Thoracic aorta (tissue), 2 donors: ENCODE results near the gene POLR2H. TPM values are rescaled to one million over a fixed set of nuclear protein-coding genes. Genes with fewer than 3 reads are reported as not detected.

Experiments used
- ATAC-seq: fragments of 150-250 bp; one replicate; pipeline ENCODE4 v1.8.0; 2017; ENCODE audit warnings: low read depth; ENCODE audit not compliant: insufficient number of reproducible peaks, low FRiP score
- DNase-seq: peaks from one replicate; pipeline ENCODE4 v3.0.0-alpha.2; 2020; ENCODE audit warnings: low spot score
- H3K27ac ChIP-seq, 2 donors: fragments of 200-600 bp; sonication (generic); 1 replicate in 1 of 2; 2 replicates in 1 of 2; pipeline ENCODE4 v1.5.1; 2016; ENCODE audit warnings: mild to moderate bottlenecking in 2 of 2, moderate library complexity in 2 of 2
- H3K27me3 ChIP-seq: fragments of 200-600 bp; sonication (generic); replicated peaks from 2 replicates; pipeline ENCODE4 v1.6.0; 2016; ENCODE audit warnings: mild to moderate bottlenecking; ENCODE audit not compliant: insufficient read depth
- H3K36me3 ChIP-seq: fragments of 200-600 bp; sonication (generic); one replicate; pipeline ENCODE4 v1.5.1; 2016
- H3K4me1 ChIP-seq, 2 donors: fragments of 200-600 bp; sonication (generic); 1 replicate in 1 of 2; 2 replicates in 1 of 2; pipeline versions ENCODE4 v1.5.1 to v1.6.0; 2016; ENCODE audit warnings: low read depth in 2 of 2, mild to moderate bottlenecking in 1 of 2; ENCODE audit not compliant: control insufficient read depth in 1 of 2
- H3K4me3 ChIP-seq: fragments of 200-600 bp; sonication (generic); 2 replicates; pipeline ENCODE4 v1.5.1; 2016; ENCODE audit warnings: mild to moderate bottlenecking
- H3K9me3 ChIP-seq: fragments of 200-600 bp; sonication (generic); 2 replicates; pipeline ENCODE4 v1.5.1; 2016
- CTCF ChIP-seq: fragments of 200-600 bp; sonication (generic); IDR thresholded peaks from one replicate; pipeline ENCODE4 v1.5.1; 2019; ENCODE audit warnings: antibody characterized with exemption
- total RNA-seq, 2 donors: library from RNA; depleted of rRNA; stranded (reverse); fragments of >200 nt; gene quantifications; one replicate each; pipeline versions ENCODE4 v1.1.0 to v1.2.3, GENCODE V29; 2016

Gene POLR2H
- total RNA-seq, 2 donors from 2014 or later, result 49.5 to 53.7 TPM

GRCh38 chr3:184417619-184418327, 56.3 kb downstream of the POLR2H start:
- H3K27ac ChIP-seq, result no peak overlapping the region
- ATAC-seq (no peak), DNase-seq (no peak)
- H3K9me3 ChIP-seq, result no peaks in the 10 kb centered on the region
- no peak overlapping the region for H3K4me3 ChIP-seq
- no peaks in the 10 kb centered on the region for H3K4me1 ChIP-seq
- peak; percentile 83 for TF ChIP-seq CTCF
- no peaks in the 10 kb centered on the region for H3K36me3 ChIP-seq
- no peaks in the 10 kb centered on the region for H3K27me3 ChIP-seq

Other genes starting within 250 kb of the POLR2H start
- 10 to 100 TPM; 38.7 to 39.7 TPM for gene EIF2B5, start 226.4 kb upstream of the POLR2H start, total RNA-seq
- 100 to 1,000 TPM in 1 of 2 donors, 10 to 100 TPM in 1; 50.5 to 102 TPM for gene DVL3, start 206.3 kb upstream of the POLR2H start, total RNA-seq
- 100 to 1,000 TPM; 194 to 203 TPM for gene AP2M1, start 186.9 kb upstream of the POLR2H start, total RNA-seq
- gene ABCF3, start 175.5 kb upstream of the POLR2H start, total RNA-seq, result 10 to 100 TPM; 50.2 to 62.1 TPM
- not detected for gene VWA5B2, start 132.1 kb upstream of the POLR2H start, total RNA-seq
- gene ALG3, start 112.7 kb upstream of the POLR2H start, total RNA-seq, result 10 to 100 TPM; 52.0 to 55.0 TPM
- gene EEF1AKMT4, start 112.0 kb upstream of the POLR2H start, total RNA-seq, result 1 to 10 TPM; 3.8 to 4.0 TPM
- not detected for gene CAMK2N2, start 100.2 kb upstream of the POLR2H start, total RNA-seq
- gene ECE2, start 85.7 kb upstream of the POLR2H start, total RNA-seq, result not detected
- 100 to 1,000 TPM; 160 to 213 TPM for gene PSMD2, start 62.5 kb upstream of the POLR2H start, total RNA-seq
- gene EIF4G1, start 47.1 kb upstream of the POLR2H start, total RNA-seq, result 100 to 1,000 TPM; 254 to 334 TPM
- 10 to 100 TPM; 55.4 to 91.8 TPM for gene FAM131A, start 24.1 kb upstream of the POLR2H start, total RNA-seq
- gene CLCN2, start 105 bp upstream of the POLR2H start, total RNA-seq, result 1 to 10 TPM; 4.3 to 8.0 TPM
- gene THPO, start 16.5 kb downstream of the POLR2H start, total RNA-seq, result 1 to 10 TPM in 1 of 2 donors, not detected in 1; 1.1 TPM
- 10 to 100 TPM; 19.5 to 21.7 TPM for gene CHRD, start 18.3 kb downstream of the POLR2H start, total RNA-seq
- gene EPHB3, start 200.1 kb downstream of the POLR2H start, total RNA-seq, result 1 to 10 TPM; 2.8 to 5.0 TPM